D721Med (cell line): ENCODE data around the gene NCCRP1.

Experiments
- DNase-seq: peaks from one replicate; pipeline ENCODE4 v3.0.0; 2011; ENCODE audit warnings: low spot score; ENCODE audit not compliant: insufficient read length
- FAIRE-seq: peaks from 2 replicates; lab custom pipeline; 2011; peaks lifted over from hg19 to GRCh38; lab: Jason Lieb, UNC
- CTCF ChIP-seq: IDR thresholded peaks from 2 replicates; pipeline ENCODE4 v1.5.1; 2012; ENCODE audit warnings: mild to moderate bottlenecking, control low read depth; ENCODE audit not compliant: insufficient read depth; ENCODE audit errors: missing control alignments

Gene NCCRP1

DNA sequence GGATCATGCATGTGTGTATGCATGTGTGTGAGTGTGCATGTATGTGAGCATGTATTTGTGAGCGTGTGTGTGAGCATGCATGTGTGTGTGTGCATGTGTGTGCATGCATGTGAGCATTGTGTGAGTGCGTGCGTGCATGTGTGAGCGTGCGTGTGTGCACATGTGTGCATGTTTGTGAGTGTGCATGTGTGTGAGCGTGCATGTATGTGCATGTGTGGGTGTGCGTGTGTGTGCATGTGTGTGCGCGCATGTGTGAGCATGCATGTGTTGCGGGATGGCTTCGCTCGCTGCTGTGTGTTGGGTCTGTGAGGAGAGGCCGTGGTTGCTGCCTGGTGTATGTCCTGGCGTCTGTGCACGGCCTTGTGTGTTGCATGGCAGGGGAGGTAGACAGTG, 38.8 kb upstream of the NCCRP1 start:
- FAIRE-seq (no peak), DNase-seq (no peak)
- no peak for TF ChIP-seq CTCF

DNA sequence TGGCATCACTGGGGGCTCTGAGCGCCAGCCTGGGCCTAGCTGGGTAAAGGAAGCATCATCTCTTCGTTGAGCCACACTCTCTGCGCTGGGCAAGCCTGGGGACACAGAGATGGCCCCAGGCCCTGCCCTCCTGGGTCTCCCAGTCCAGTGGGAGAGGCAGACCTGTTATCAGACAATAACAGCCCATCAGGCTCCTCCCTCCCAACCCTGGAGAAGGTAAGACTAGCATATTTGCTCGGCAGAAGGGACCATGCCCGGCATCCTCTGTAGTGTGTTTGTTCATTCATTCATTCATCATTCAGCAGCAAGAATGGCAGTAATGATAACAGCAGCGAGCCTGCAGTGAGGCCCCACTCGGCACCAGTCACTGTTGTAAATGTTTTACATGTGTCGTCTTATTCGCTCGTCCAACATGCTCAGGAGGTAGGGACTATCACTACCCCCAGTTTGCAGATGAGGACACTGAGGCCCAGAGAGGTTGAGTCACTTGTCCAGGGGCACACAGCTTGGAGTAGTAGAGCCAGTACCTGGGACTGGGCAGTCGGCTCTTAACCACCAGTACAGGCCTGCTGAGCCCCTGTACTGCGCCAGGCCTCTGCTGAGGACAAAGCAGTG, 38.0 kb upstream of the NCCRP1 start:
- no peak for FAIRE-seq
- no peak for TF ChIP-seq CTCF

GRCh38 chr19:39160523-39160861, 36.3 kb upstream of the NCCRP1 start:
- no peak for DNase-seq
- no peak for TF ChIP-seq CTCF
- no peak for FAIRE-seq

More for the DNA sequence above, 38.0 kb upstream of the NCCRP1 start:
- no peak for DNase-seq

GRCh38 chr19:39160889-39161672, 35.7 kb upstream of the NCCRP1 start:
- FAIRE-seq: no peak
- no peak for DNase-seq
- TF ChIP-seq CTCF: no peak

GRCh38 chr19:39162441-39163043, 34.2 kb upstream of the NCCRP1 start:
- no peak for DNase-seq
- no peak for FAIRE-seq
- TF ChIP-seq CTCF: no peak

DNA sequence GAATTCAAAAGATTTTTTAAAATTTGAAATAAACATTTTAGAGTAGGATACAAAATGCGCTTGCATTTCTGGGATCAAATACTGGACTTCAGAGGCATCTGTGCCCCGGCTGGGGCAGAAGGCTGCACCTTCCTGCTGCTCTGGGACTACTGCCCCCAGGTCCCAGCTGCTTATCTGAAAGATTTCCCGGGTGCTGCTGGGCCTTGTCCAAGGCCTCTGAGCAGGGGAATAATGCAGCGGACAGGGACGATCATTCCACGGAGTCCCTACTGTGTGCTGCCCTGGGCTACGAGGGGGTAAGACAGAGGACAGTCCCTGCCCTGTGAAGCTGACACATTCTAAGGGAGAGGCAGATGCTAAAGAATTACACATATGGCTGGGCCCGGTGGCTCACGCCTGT, 33.1 kb upstream of the NCCRP1 start:
- FAIRE-seq: no peak
- DNase-seq: no peak

More for the DNA sequence above, 33.1 kb upstream of the NCCRP1 start:
- TF ChIP-seq CTCF: no peak
